K562 (cell line): ENCODE measurements around the gene ZNF471. TPM values are rescaled to one million over a fixed set of nuclear protein-coding genes. Genes with fewer than 3 reads are reported as not detected.

Source experiments
- ATAC-seq: fragments of 200-7000 bp; cut with Tn5 transposase; 3 replicates; pipeline ENCODE4 v1.9.1; 2020; ENCODE audit warnings: moderate library complexity
- BruUV-seq: library from RNA; stranded (reverse); fragments of 400-500 nt; replicated peaks from 2 replicates; lab custom pipeline; 2021; lab: Mats Ljungman, UMichigan
- CTCF ChIA-PET: fragments of 300-600 bp; formaldehyde crosslinking; extraction: SDS; loops from one replicate; lab custom pipeline; 2021; ENCODE audit warnings: low intra/inter-chr PET ratio; lab: Yijun Ruan, JAX
- POLR2A ChIA-PET: fragments of 300-600, 350-650 bp; sonication (Branson Sonifier 250); formaldehyde crosslinking; extraction: SDS; loops from one replicate; lab custom pipeline; 2021; ENCODE audit warnings: antibody characterized with exemption, inconsistent platforms; lab: Yijun Ruan, JAX
- DNase-seq, 4 experiments: peaks; one replicate each; pipeline versions ENCODE4 v3.0.0 to v3.0.0-alpha.2; 2011 to 2018; ENCODE audit warnings: low spot score in 3 of 4, mixed read lengths in 3 of 4; ENCODE audit errors: extremely low read depth in 1 of 4
- FAIRE-seq: peaks from 2 replicates; lab custom pipeline; 2011; peaks lifted over from hg19 to GRCh38; lab: Jason Lieb, UNC
- H2AFZ ChIP-seq: 2 replicates; pipeline ENCODE4 v1.6.0; 2011; ENCODE audit warnings: low read depth, low read length, control low read depth, inconsistent platforms
- H3K27ac ChIP-seq: fragments of 200-600 bp; 3 replicates; pipeline ENCODE4 v1.8.0; 2011; ENCODE audit warnings: low read depth, mild to moderate bottlenecking, control low read depth, inconsistent platforms, low read length, moderate library complexity, mixed read lengths; ENCODE audit errors: extremely low read depth
- H3K27me3 ChIP-seq, 2 experiments: fragments of 300-600 bp in 1 of 2; 2 replicates in 1 of 2; 3 replicates in 1 of 2; pipeline versions ENCODE4 v1.6.0 to v1.8.0; 2011; ENCODE audit warnings: inconsistent platforms in 2 of 2, low read length in 2 of 2, mild to moderate bottlenecking in 1 of 2, mixed read lengths in 1 of 2, moderate library complexity in 1 of 2; ENCODE audit not compliant: control insufficient read depth in 2 of 2, insufficient read depth in 2 of 2
- H3K36me3 ChIP-seq: fragments of 300-600 bp; 3 replicates; pipeline ENCODE4 v1.8.0; 2011; ENCODE audit warnings: mild to moderate bottlenecking, low read length, inconsistent platforms; ENCODE audit not compliant: control insufficient read depth, insufficient read depth
- H3K4me1 ChIP-seq, 2 experiments: fragments of 200-600 bp in 1 of 2; replicated peaks in 1 of 2; 2 replicates in 1 of 2; 3 replicates in 1 of 2; pipeline versions ENCODE4 v1.5.1 to v1.8.0; 2011; ENCODE audit warnings: inconsistent platforms in 2 of 2, low read length in 2 of 2, mild to moderate bottlenecking in 1 of 2, mixed read lengths in 1 of 2, moderate library complexity in 1 of 2; ENCODE audit not compliant: control insufficient read depth in 2 of 2, insufficient read depth in 2 of 2
- H3K4me2 ChIP-seq: 2 replicates; pipeline ENCODE4 v1.6.1; 2011; ENCODE audit warnings: low read length, control low read depth, inconsistent platforms, mixed read lengths; ENCODE audit not compliant: insufficient read depth
- H3K4me3 ChIP-seq: fragments of 200-600 bp; sonication (generic), shearing (Covaris generic); 2 replicates; pipeline ENCODE4 v1.5.1; 2016; ENCODE audit warnings: control low read depth, inconsistent platforms
- H3K79me2 ChIP-seq: fragments of 200-600 bp; 3 replicates; pipeline ENCODE4 v1.8.0; 2011; ENCODE audit warnings: low read length, inconsistent platforms; ENCODE audit not compliant: control insufficient read depth, insufficient read depth
- H3K9ac ChIP-seq, 2 experiments: 2 replicates each; pipeline versions ENCODE4 v1.6.0 to v1.6.1; 2011; ENCODE audit warnings: low read depth in 2 of 2, low read length in 2 of 2, control low read depth in 1 of 2, inconsistent platforms in 1 of 2, mild to moderate bottlenecking in 1 of 2, mixed read lengths in 1 of 2; ENCODE audit not compliant: insufficient read depth in 1 of 2
- H3K9me1 ChIP-seq: one replicate; pipeline ENCODE4 v1.6.0; 2011; ENCODE audit warnings: inconsistent platforms, mild to moderate bottlenecking, low read length, moderate library complexity; ENCODE audit not compliant: control insufficient read depth, insufficient read depth
- H3K9me3 ChIP-seq: replicated peaks from 2 replicates; pipeline ENCODE4 v1.5.1; 2011; ENCODE audit warnings: low read depth, low read length, inconsistent platforms; ENCODE audit not compliant: control insufficient read depth, insufficient read depth
- H4K20me1 ChIP-seq: replicated peaks from 2 replicates; pipeline ENCODE4 v1.6.1; 2011; ENCODE audit warnings: low read length, inconsistent platforms, mixed read lengths; ENCODE audit not compliant: control insufficient read depth, insufficient read depth
- RAD21 ChIP-seq, 2 experiments: fragments of 250-450 bp in 1 of 2; fragments of 450-650 bp in 1 of 2; sonication (Bioruptor Pico) in 1 of 2; formaldehyde crosslinking in 1 of 2; IDR thresholded peaks in 1 of 2; conservative IDR thresholded peaks in 1 of 2; 2 replicates each; pipeline versions ENCODE4 v1.4.0 to v1.8.0; 2020 to 2022; ENCODE audit warnings: mild to moderate bottlenecking in 2 of 2, moderate library complexity in 1 of 2
- SMC3 ChIP-seq: conservative IDR thresholded peaks from 2 replicates; pipeline ENCODE4 v1.6.1; 2011; ENCODE audit warnings: low read depth, low read length, improper control_type of control experiment; ENCODE audit not compliant: insufficient read depth
- ZKSCAN1 ChIP-seq: fragments of 150-350 bp; IDR thresholded peaks from 2 replicates; pipeline ENCODE4 v1.6.1; 2016; ENCODE audit warnings: low read depth, low read length
- ZNF764 ChIP-seq: fragments of 250-450 bp; sonication (Bioruptor Pico); IDR thresholded peaks from 2 replicates; pipeline ENCODE4 v1.4.0; 2020; ENCODE audit warnings: low read depth, mild to moderate bottlenecking, moderate library complexity
- WGBS: fragments of 100-300 bp; shearing (Covaris generic); methylation state at CpG from one replicate; pipeline ENCODE4 v1.1.6; 2016; ENCODE audit warnings: low coverage, mixed read lengths; ENCODE audit not compliant: insufficient coverage; ENCODE audit errors: missing lambda C conversion rate; 5-methylcytosine and 5-hydroxymethylcytosine counted together
- in situ Hi-C: fragments of 300-500 bp; cut with MboI; formaldehyde crosslinking; loops from 4 replicates; pipeline ENCODE4 v1.15.0; 2018; ENCODE audit warnings: inconsistent platforms, mixed read lengths
- intact Hi-C: fragments of 100-400 bp; cut with micrococcal nuclease; formaldehyde crosslinking; loops from 2 replicates; pipeline ENCODE4 v1.14.2; 2022
- polyA plus RNA-seq, 8 experiments: library from polyadenylated mRNA; depleted of rRNA in 4 of 8; stranded (reverse) in 5 of 8; unstranded in 3 of 8; fragments of >200 nt; fragmentation: Nextera tagmentation in 2 of 8; fragmentation: Illumina TruSeq in 1 of 8; extraction: Ambion mirVana in 2 of 8; extraction: Trizol in 1 of 8; gene quantifications; 2 replicates each; pipeline versions ENCODE4 v1.2.1 to v1.2.3, GENCODE V29; 2011 to 2014; ENCODE audit warnings: inconsistent platforms in 1 of 8, missing spikeins in 1 of 8
- total RNA-seq, 7 experiments: library from RNA; depleted of rRNA in 6 of 7; stranded (reverse); fragments of >200 nt in 6 of 7; fragmentation: Illumina TruSeq in 2 of 7; extraction: Trizol in 2 of 7; gene quantifications; 2 replicates each; pipeline versions ENCODE4 v1.2.1 to v1.2.3, GENCODE V29; 2011 to 2021; ENCODE audit warnings: low replicate concordance in 1 of 7
- TF ChIP-seq, protein P1 (sequence below), 3 experiments: IDR thresholded peaks in 2 of 3; conservative IDR thresholded peaks in 1 of 3; 2 replicates each; pipeline ENCODE4 v1.5.1; 2011 to 2012; ENCODE audit warnings: low read length in 3 of 3, mild to moderate bottlenecking in 3 of 3, control low read depth in 2 of 3, improper control_type of control experiment in 1 of 3, inconsistent platforms in 1 of 3, low read depth in 1 of 3, mixed read lengths in 1 of 3, moderate library complexity in 1 of 3; ENCODE audit not compliant: insufficient read depth in 2 of 3

Gene ZNF471
- total and polyA plus RNA-seq, 9 of the 15 experiments (the other 6 are each of a cell fraction or from before 2014, with no cell fraction given), result not detected

DNA sequence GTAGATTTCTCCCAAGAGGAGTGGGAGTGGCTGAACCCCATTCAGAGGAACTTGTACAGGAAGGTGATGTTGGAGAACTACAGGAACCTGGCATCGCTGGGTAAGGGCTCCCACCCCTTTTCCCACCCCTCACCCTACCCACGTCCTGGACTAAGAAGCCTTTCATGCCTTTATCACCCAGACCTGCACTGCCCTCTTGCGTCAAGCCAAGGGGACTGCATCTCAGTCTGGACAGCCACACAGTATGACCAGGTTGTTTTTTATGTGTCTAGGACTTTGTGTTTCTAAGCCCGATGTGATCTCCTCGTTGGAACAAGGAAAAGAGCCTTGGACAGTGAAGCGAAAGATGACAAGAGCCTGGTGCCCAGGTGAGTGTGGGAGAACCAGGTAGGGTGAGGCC, 39.9 kb downstream of the ZNF471 start:
- no TSS peak for BruUV-seq
- H3K27ac ChIP-seq, result no peak overlapping the region
- H3K9ac ChIP-seq, result no peak overlapping the region
- no peaks in the 10 kb centered on the region for H3K4me1 ChIP-seq
- no peaks in the 10 kb centered on the region for H3K27me3 ChIP-seq
- in situ Hi-C loops (no loop called here), intact Hi-C loops (loop anchor here (10.0 kb wide), 1 partner anchor 293 kb away; no protein-coding TSS in a partner anchor)
- FAIRE-seq, result no peak
- CTCF ChIA-PET, result no interaction called here
- no peak for ATAC-seq
- DNase-seq, result peak; percentile 20 to 35 (median 33)
- no peaks in the 10 kb centered on the region for H3K9me3 ChIP-seq
- POLR2A ChIA-PET, result no interaction called here
- H2AFZ ChIP-seq, result no peak overlapping the region
- H3K36me3 ChIP-seq, result no peaks in the 10 kb centered on the region
- H3K4me3 ChIP-seq, result no peak overlapping the region
- 3% methylated on average over 5 of the region's 6 CpGs for WGBS
- no peaks in the 10 kb centered on the region for H3K79me2 ChIP-seq
- no peaks in the 10 kb centered on the region for H4K20me1 ChIP-seq
- no peaks in the 10 kb centered on the region for H3K9me1 ChIP-seq
- TF ChIP-seq ZKSCAN1 (peak; percentile 77), SMC3 (0 out of 2 replicates have a peak, but pooled peaks have one; percentile 21), ZNF764 (CRISPR knock-in tag) (no peak), RAD21 (CRISPR knock-in tag; conservative IDR thresholded peaks at IDR 0.05 in 1 of 2, IDR thresholded peaks at IDR 0.05 in 1 of 2) (peak in 1 of 2 experiments; percentile 38; a peak in 2 of 4 replicates)
- TF ChIP-seq, protein P1, sequence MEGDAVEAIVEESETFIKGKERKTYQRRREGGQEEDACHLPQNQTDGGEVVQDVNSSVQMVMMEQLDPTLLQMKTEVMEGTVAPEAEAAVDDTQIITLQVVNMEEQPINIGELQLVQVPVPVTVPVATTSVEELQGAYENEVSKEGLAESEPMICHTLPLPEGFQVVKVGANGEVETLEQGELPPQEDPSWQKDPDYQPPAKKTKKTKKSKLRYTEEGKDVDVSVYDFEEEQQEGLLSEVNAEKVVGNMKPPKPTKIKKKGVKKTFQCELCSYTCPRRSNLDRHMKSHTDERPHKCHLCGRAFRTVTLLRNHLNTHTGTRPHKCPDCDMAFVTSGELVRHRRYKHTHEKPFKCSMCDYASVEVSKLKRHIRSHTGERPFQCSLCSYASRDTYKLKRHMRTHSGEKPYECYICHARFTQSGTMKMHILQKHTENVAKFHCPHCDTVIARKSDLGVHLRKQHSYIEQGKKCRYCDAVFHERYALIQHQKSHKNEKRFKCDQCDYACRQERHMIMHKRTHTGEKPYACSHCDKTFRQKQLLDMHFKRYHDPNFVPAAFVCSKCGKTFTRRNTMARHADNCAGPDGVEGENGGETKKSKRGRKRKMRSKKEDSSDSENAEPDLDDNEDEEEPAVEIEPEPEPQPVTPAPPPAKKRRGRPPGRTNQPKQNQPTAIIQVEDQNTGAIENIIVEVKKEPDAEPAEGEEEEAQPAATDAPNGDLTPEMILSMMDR (IDR thresholded peaks at IDR 0.05 in 2 of 3, conservative IDR thresholded peaks at IDR 0.05 in 1 of 3; ENCODE audit: insufficient read depth in 2 of 3, low read depth in 1 of 3, low read length in 3 of 3), result peak; percentile 46 to 55 (median 53)
- TF ChIP-seq, all 486 proteins: peak for 4
- H3K4me2 ChIP-seq, result no peak overlapping the region
